Ectodermal cell (in vitro differentiated cells): ENCODE data around the gene ANO6.
"Not testable (repeated sequence)": the region's sequence is repeated elsewhere in the genome, so short reads cannot be mapped to it uniquely, and the experiment has no call there.

Experiments
- H3K27ac ChIP-seq: 2 replicates; pipeline ENCODE4 v1.7.0; 2013; ENCODE audit warnings: mild to moderate bottlenecking, low read depth, low read length; ENCODE audit not compliant: insufficient read depth, poor library complexity, severe bottlenecking
- H3K27me3 ChIP-seq: 2 replicates; pipeline ENCODE4 v1.7.0; 2013; ENCODE audit warnings: mild to moderate bottlenecking, low read length; ENCODE audit not compliant: insufficient read depth, control insufficient read depth, poor library complexity, severe bottlenecking
- H3K36me3 ChIP-seq: one replicate; pipeline ENCODE4 v1.7.0; 2013; ENCODE audit warnings: low read length; ENCODE audit not compliant: control insufficient read depth, insufficient read depth
- H3K4me1 ChIP-seq: one replicate; pipeline ENCODE4 v1.7.0; 2013; ENCODE audit warnings: low read length; ENCODE audit not compliant: control insufficient read depth, insufficient read depth
- H3K4me3 ChIP-seq: 2 replicates; pipeline ENCODE4 v1.7.0; 2013; ENCODE audit warnings: low read depth, low read length, control low read depth; ENCODE audit not compliant: insufficient read depth
- H3K9me3 ChIP-seq: 2 replicates; pipeline ENCODE4 v1.7.0; 2013; ENCODE audit warnings: mild to moderate bottlenecking, low read length, moderate library complexity; ENCODE audit not compliant: control insufficient read depth
- WGBS, 2 experiments: methylation state at CpG; one replicate each; pipeline ENCODE4 v1.1.7; 2013; ENCODE audit warnings: missing lambda C conversion rate in 2 of 2; 5-methylcytosine and 5-hydroxymethylcytosine counted together

The ANO6 gene

GRCh38 chr12:45236383-45236782, 20.5 kb downstream of the ANO6 start:
- not testable (repeated sequence) for H3K27ac ChIP-seq, H3K4me3 ChIP-seq, H3K36me3 ChIP-seq, H3K27me3 ChIP-seq, H3K9me3 ChIP-seq
- H3K4me1 ChIP-seq: peaks cover 30% of the 10 kb centered on the region
- WGBS, 2 experiments: 100% methylated on average over 1 of the region's 2 CpGs

- Histone ChIP-seq H3K27me3 (no peaks in the 10 kb centered on the region), H3K27ac (no peak overlapping the region), H3K36me3 (no peaks in the 10 kb centered on the region), H3K9me3 (no peaks in the 10 kb centered on the region), H3K4me1 (no peaks in the 10 kb centered on the region), H3K4me3 (no peak overlapping the region)
- WGBS, 2 experiments: 92 to 93% methylated on average over 11 of the region's 11 CpGs
These were observed 26.3 kb downstream of the ANO6 start for GRCh38 chr12:45242180-45242579.

- Histone ChIP-seq H3K27ac (no peak overlapping the region), H3K36me3 (no peaks in the 10 kb centered on the region), H3K9me3 (no peaks in the 10 kb centered on the region), H3K27me3 (no peaks in the 10 kb centered on the region), H3K4me1 (no peaks in the 10 kb centered on the region), H3K4me3 (no peak overlapping the region)
- 91 to 98% methylated on average over 3 to 4 of the region's 4 CpGs for WGBS, 2 experiments
These were observed 28.1 kb downstream of the ANO6 start for GRCh38 chr12:45243963-45244362.

- Histone ChIP-seq H3K27ac (no peak overlapping the region), H3K4me3 (no peak overlapping the region), H3K4me1 (no peaks in the 10 kb centered on the region), H3K27me3 (no peaks in the 10 kb centered on the region), H3K36me3 (no peaks in the 10 kb centered on the region), H3K9me3 (no peaks in the 10 kb centered on the region)
- WGBS, 2 experiments: 90 to 92% methylated on average over 9 of the region's 9 CpGs
These were observed 28.9 kb downstream of the ANO6 start for GRCh38 chr12:45244561-45245343.

- no peaks in the 10 kb centered on the region for H3K9me3 ChIP-seq
- no peak overlapping the region for H3K27ac ChIP-seq
- H3K27me3 ChIP-seq: no peaks in the 10 kb centered on the region
- no peaks in the 10 kb centered on the region for H3K4me1 ChIP-seq
- 93 to 95% methylated on average over 3 of the region's 3 CpGs for WGBS, 2 experiments
- H3K36me3 ChIP-seq: no peaks in the 10 kb centered on the region
- H3K4me3 ChIP-seq: no peak overlapping the region
These were observed 30.3 kb downstream of the ANO6 start for GRCh38 chr12:45246236-45246635.

GRCh38 chr12:45247589-45247988, 31.7 kb downstream of the ANO6 start:
- no peak overlapping the region for H3K27ac ChIP-seq
- H3K9me3 ChIP-seq: no peaks in the 10 kb centered on the region
- no peaks in the 10 kb centered on the region for H3K36me3 ChIP-seq
- no peak overlapping the region for H3K4me3 ChIP-seq
- H3K27me3 ChIP-seq: no peaks in the 10 kb centered on the region
- H3K4me1 ChIP-seq: no peaks in the 10 kb centered on the region

GRCh38 chr12:45248095-45248494, 32.2 kb downstream of the ANO6 start:
- no peaks in the 10 kb centered on the region for H3K36me3 ChIP-seq
- WGBS, 2 experiments: 86 to 96% methylated on average over 1 of the region's 1 CpG
- no peaks in the 10 kb centered on the region for H3K27me3 ChIP-seq
- H3K27ac ChIP-seq: no peak overlapping the region
- no peaks in the 10 kb centered on the region for H3K9me3 ChIP-seq
- no peaks in the 10 kb centered on the region for H3K4me1 ChIP-seq
- no peak overlapping the region for H3K4me3 ChIP-seq

GRCh38 chr12:45254254-45254653, 38.4 kb downstream of the ANO6 start:
- H3K27me3 ChIP-seq: no peaks in the 10 kb centered on the region
- H3K9me3 ChIP-seq: no peaks in the 10 kb centered on the region
- H3K27ac ChIP-seq: no peak overlapping the region
- no peaks in the 10 kb centered on the region for H3K36me3 ChIP-seq
- H3K4me3 ChIP-seq: no peak overlapping the region
- peaks cover 6% of the 10 kb centered on the region for H3K4me1 ChIP-seq
- 88 to 100% methylated on average over 1 of the region's 1 CpG for WGBS, 2 experiments

GRCh38 chr12:45256721-45257120, 40.8 kb downstream of the ANO6 start:
- H3K27ac ChIP-seq: no peak overlapping the region
- peaks cover 11% of the 10 kb centered on the region for H3K4me1 ChIP-seq
- H3K27me3 ChIP-seq: no peaks in the 10 kb centered on the region
- no peaks in the 10 kb centered on the region for H3K36me3 ChIP-seq
- H3K9me3 ChIP-seq: no peaks in the 10 kb centered on the region
- H3K4me3 ChIP-seq: no peak overlapping the region

- Histone ChIP-seq H3K4me3 (no peak overlapping the region), H3K27me3 (no peaks in the 10 kb centered on the region), H3K27ac (no peak overlapping the region), H3K4me1 (peaks cover 11% of the 10 kb centered on the region), H3K36me3 (no peaks in the 10 kb centered on the region), H3K9me3 (no peaks in the 10 kb centered on the region)
- WGBS, 2 experiments: 86 to 91% methylated on average over 6 of the region's 6 CpGs
These were observed 41.5 kb downstream of the ANO6 start for GRCh38 chr12:45257185-45257930.
